ENCODE results near the gene PPM1F. TPM values are rescaled to one million over a fixed set of nuclear protein-coding genes. Genes with fewer than 3 reads are reported as not detected.

Gene PPM1F
- total and polyA plus RNA-seq, 2 donors (not counting 1 experiment from before 2014, with no cell fraction given), result 18.1 to 30.0 TPM

GRCh38 chr22:21945453-21946261, 7.0 kb downstream of the PPM1F start:
- Histone ChIP-seq H4K20me1 (ENCODE audit: control insufficient read depth, insufficient read depth, low read length, poor library complexity, severe bottlenecking) (peaks cover 11% of the 10 kb centered on the region), H3K9ac (ENCODE audit: low read length) (no peak overlapping the region), H3K79me2 (ENCODE audit: control insufficient read depth, insufficient read depth, low read length) (peaks cover 30% of the 10 kb centered on the region), H3K4me3 (ENCODE audit: control extremely low read depth in 1 of 5, extremely low read depth in 1 of 5, insufficient read depth in 1 of 5, low read depth in 2 of 5, low read length in 4 of 5) (no peak overlapping the region), H3K4me2 (replicated peaks; ENCODE audit: low read depth, low read length, poor library complexity, severe bottlenecking) (no peak overlapping the region), H2AFZ (ENCODE audit: insufficient read depth, low read depth, low read length, poor library complexity, severe bottlenecking) (no peak overlapping the region), H3K36me3 (replicated peaks in 1 of 2; ENCODE audit: control extremely low read depth in 1 of 2, control insufficient read depth in 1 of 2, extremely low read depth in 1 of 2, insufficient read depth in 2 of 2, low read length in 1 of 2) (peaks cover 0 to 17% of the 10 kb centered on the region in 2 experiments), H3K27me3 (replicated peaks in 1 of 4; ENCODE audit: control extremely low read depth in 1 of 4, control insufficient read depth in 3 of 4, insufficient read depth in 4 of 4, low read length in 3 of 4) (no peaks in the 10 kb centered on the region), H3K27ac (ENCODE audit: low read length in 2 of 2) (no peak overlapping the region), H3K4me1 (ENCODE audit: control insufficient read depth in 2 of 2, insufficient read depth in 2 of 2, low read length in 2 of 2) (peaks cover 0 to 6% of the 10 kb centered on the region in 2 donors), H3K9me3 (ENCODE audit: control extremely low read depth in 1 of 3, control insufficient read depth in 2 of 3, insufficient read depth in 1 of 3, low read length in 2 of 3) (no peaks in the 10 kb centered on the region)
- DNase-seq (no peak), ATAC-seq (ENCODE audit: low read depth) (no peak)
- 97% methylated on average over 13 of the region's 13 CpGs for WGBS (ENCODE audit: insufficient coverage)
- POLR2A ChIA-PET, result interaction anchor here (0.6 kb wide), 1 partner anchor 41 kb away, joined by 5 read pairs; no protein-coding TSS in a partner anchor
- Mint-ChIP-seq H3K9me3 (ENCODE audit: insufficient read depth) (no peaks in the 10 kb centered on the region), H3K27me3 (no peaks in the 10 kb centered on the region), H3K4me1 (peaks cover 20% of the 10 kb centered on the region), H3K27ac (no peak overlapping the region), H3K4me3 (no peak overlapping the region)
- no peak for TF ChIP-seq CTCF (IDR thresholded peaks at IDR 0.05)
- no peak for TF ChIP-seq EZH2 (IDR thresholded peaks at IDR 0.05; ENCODE audit: borderline replicate concordance, insufficient read depth, low read depth, low read length, poor library complexity, severe bottlenecking)
- CTCF ChIA-PET, result interaction anchor here (1.3 kb wide), 1 partner anchor 10 kb away, joined by 4 read pairs; no protein-coding TSS in a partner anchor
- intact Hi-C loops (cut with micrococcal nuclease), result no loop called here

GRCh38 chr22:21944871-21945270, 7.8 kb downstream of the PPM1F start:
- intact Hi-C loops (cut with micrococcal nuclease), result no loop called here
- Mint-ChIP-seq H3K9me3 (ENCODE audit: insufficient read depth) (no peaks in the 10 kb centered on the region), H3K4me3 (no peak overlapping the region), H3K27me3 (no peaks in the 10 kb centered on the region), H3K4me1 (peaks cover 18% of the 10 kb centered on the region), H3K27ac (no peak overlapping the region)
- Histone ChIP-seq H3K27me3 (replicated peaks in 1 of 4; ENCODE audit: control extremely low read depth in 1 of 4, control insufficient read depth in 3 of 4, insufficient read depth in 4 of 4, low read length in 3 of 4) (no peaks in the 10 kb centered on the region), H3K36me3 (replicated peaks in 1 of 2; ENCODE audit: control extremely low read depth in 1 of 2, control insufficient read depth in 1 of 2, extremely low read depth in 1 of 2, insufficient read depth in 2 of 2, low read length in 1 of 2) (peaks cover 0 to 17% of the 10 kb centered on the region in 2 experiments), H3K79me2 (ENCODE audit: control insufficient read depth, insufficient read depth, low read length) (peaks cover 28% of the 10 kb centered on the region), H3K4me3 (ENCODE audit: control extremely low read depth in 1 of 5, extremely low read depth in 1 of 5, insufficient read depth in 1 of 5, low read depth in 2 of 5, low read length in 4 of 5) (no peak overlapping the region), H3K27ac (ENCODE audit: low read length in 2 of 2) (no peak overlapping the region), H3K4me2 (replicated peaks; ENCODE audit: low read depth, low read length, poor library complexity, severe bottlenecking) (no peak overlapping the region), H3K9me3 (ENCODE audit: control extremely low read depth in 1 of 3, control insufficient read depth in 2 of 3, insufficient read depth in 1 of 3, low read length in 2 of 3) (no peaks in the 10 kb centered on the region), H3K4me1 (ENCODE audit: control insufficient read depth in 2 of 2, insufficient read depth in 2 of 2, low read length in 2 of 2) (peaks cover 0 to 6% of the 10 kb centered on the region in 2 donors), H3K9ac (ENCODE audit: low read length) (no peak overlapping the region), H4K20me1 (ENCODE audit: control insufficient read depth, insufficient read depth, low read length, poor library complexity, severe bottlenecking) (peaks cover 7% of the 10 kb centered on the region), H2AFZ (ENCODE audit: insufficient read depth, low read depth, low read length, poor library complexity, severe bottlenecking) (no peak overlapping the region)
- POLR2A ChIA-PET, result interaction anchor here (0.6 kb wide), 1 partner anchor 40 kb away, joined by 5 read pairs; no protein-coding TSS in a partner anchor
- TF ChIP-seq CTCF (IDR thresholded peaks at IDR 0.05), result no peak
- CTCF ChIA-PET, result interaction anchor here (0.7 to 1.3 kb wide), 2 partner anchors 8 to 9 kb away, joined by 3 to 4 read pairs; partner anchors contain the start of gene PPM1F
- 61% methylated on average over 3 of the region's 7 CpGs for WGBS (ENCODE audit: insufficient coverage)
- DNase-seq, result no peak
- ATAC-seq (ENCODE audit: low read depth), result no peak

Data from B cell (primary cell).